Right renal cortex interstitium (tissue), 3 donors: ENCODE results near the gene ANKRD65. TPM values are rescaled to one million over a fixed set of nuclear protein-coding genes. Genes with fewer than 3 reads are reported as not detected.
"Not testable (repeated sequence)": the region's sequence is repeated elsewhere in the genome, so short reads cannot be mapped to it uniquely, and the experiment has no call there.

Experiments
- DNase-seq, 3 donors: peaks; one replicate each; pipeline ENCODE4 v3.0.0-alpha.2; 2013; ENCODE audit warnings: low read depth in 3 of 3, low spot score in 2 of 3
- polyA plus RNA-seq, 3 donors: library from polyadenylated mRNA; unstranded; fragments of 120-200 nt; gene quantifications; one replicate each; pipeline ENCODE4 v1.2.1, GENCODE V29; 2013; ENCODE audit not compliant: insufficient read length in 3 of 3

ANKRD65 gene
- polyA plus RNA-seq = 10 to 100 TPM in 1 of 3 donors, 1 to 10 TPM in 2; 5.0 to 19.7 (median 7.1) TPM

- DNase-seq = no peak
Measured at GRCh38 chr1:1421147-1421906, at the start of gene ANKRD65. ANKRD65 (minus strand) TSS chr1:1421276; CDS start chr1:1421005, 271 bp downstream.

DNA sequence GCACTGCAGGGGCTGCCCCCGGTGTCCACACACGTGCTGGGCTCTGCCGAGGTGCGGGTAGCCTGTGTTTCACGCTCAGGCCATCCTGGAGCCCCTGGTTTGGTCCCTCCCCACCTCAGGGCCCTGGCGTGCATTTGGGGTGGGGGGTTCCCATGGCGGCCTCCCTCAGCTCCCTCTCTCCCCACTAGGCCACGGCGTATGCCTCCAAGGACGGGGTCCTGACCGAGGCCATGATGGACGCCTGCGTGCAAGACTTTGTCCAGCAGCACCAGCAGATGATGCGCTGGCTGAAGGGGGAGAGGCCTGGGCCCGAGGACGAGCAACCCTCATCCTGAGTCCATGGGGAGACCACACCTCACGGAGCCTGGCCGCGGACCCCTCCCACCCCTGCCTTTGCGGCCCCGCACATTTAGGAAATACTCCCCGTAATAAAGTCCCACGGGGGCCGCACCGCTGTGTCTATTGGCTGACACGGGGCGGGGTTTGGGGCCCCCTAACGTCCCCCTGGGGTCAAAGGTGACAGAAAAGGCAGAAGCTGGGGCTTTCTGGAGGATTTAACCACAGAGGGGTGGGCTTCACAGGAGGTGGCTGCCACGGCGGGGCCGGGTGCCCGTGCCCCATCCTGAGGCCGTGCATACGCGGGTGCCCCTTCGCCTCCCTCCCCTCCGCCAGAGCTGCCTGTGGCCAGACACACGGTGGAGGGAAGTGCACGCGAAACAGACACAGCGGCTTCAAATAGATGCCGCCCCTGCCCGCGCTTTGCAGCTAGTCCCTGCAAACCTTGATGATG lies 47.3 kb upstream of the ANKRD65 start:
- DNase-seq = not testable (repeated sequence)

GRCh38 chr1:1463312-1463711 lies 42.2 kb upstream of the ANKRD65 start:
- DNase-seq = no peak

DNA sequence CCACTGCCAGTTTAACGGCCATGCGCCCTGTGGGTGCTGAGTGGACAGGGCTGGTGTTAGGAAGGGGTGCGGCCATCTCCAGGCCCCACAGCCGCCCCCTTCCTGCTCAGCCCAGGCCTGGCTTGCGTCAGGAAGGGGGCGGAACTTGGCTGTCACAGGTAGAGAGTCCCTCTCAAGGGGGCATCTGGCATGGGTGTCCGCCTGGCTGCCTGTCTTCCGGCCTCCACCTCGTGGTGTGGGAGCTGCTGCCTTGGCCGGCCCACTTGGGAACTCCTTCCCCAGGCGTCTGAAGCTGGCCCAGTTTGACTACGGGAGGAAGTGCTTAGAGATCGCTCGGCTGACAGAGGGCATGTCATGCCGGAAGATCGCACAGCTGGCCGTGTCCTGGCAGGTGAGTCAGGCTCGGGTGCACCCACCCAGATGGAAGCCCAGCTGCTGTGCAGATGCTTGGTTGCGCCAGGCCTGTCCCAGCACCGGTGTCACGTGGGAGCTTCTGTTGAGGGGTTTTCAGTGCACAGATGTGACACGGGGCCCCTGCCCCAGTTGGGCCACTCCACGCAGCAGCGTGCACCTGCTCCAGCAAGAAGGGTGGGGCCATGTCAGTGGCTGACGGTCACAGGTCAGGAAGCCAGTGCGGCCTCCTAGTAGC lies 41.4 kb upstream of the ANKRD65 start:
- no peak for DNase-seq

- DNase-seq = no peak
Measured at GRCh38 chr1:1461721-1462317, 40.7 kb upstream of the ANKRD65 start.

DNA sequence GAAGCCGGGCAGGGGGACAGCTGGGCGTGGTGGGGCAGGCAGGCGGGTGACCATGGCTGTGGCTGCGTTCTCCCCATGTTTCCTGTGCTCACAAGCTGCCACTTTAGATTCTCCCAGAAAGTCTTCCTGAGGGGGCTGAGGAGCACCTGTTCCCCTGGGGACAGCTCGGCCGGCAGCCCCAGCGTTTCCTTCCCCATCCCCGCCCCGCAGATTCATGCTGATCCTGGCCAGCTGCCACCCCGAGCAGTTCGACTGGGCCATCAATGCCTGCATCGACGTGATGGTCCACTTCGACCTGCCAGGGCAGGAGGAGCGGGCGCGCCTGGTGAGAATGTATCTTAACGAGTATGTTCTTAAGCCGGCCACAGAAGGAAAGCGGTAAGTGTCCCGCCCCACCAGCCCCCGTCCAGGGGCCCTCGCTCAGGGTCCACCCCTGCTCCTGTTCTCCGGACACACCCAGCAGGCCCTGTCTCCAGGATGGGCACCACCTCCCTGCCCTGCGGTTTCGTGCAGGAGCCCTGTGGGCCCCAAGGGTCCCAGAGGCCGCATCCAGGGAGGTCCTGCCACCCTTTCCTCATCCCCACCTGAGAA lies 39.6 kb upstream of the ANKRD65 start:
- no peak for DNase-seq

GRCh38 chr1:1459711-1460110 lies 38.6 kb upstream of the ANKRD65 start:
- not testable (repeated sequence) for DNase-seq

DNA sequence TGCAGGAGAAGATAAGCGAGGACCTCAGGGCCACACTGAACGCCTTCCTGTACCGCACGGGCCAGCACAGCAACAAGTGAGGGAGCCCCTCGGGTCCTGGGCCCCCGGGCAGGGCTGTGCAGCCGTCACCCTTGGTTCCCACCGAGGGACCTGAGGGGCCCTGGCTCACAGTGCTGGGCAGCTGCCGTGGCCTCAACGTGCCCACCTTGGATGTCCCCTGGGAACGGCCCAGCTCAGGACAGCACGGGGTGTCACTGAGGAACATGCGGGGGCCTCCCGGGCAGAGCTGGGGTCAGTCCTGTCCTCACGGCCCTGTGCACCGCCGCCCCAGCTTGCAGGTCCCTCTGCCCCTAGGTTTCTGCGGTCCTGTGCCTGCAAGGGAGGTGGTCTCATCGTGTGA lies 38.1 kb upstream of the ANKRD65 start:
- DNase-seq = not testable (repeated sequence)

GRCh38 chr1:1456683-1457255 lies 35.7 kb upstream of the ANKRD65 start:
- not testable (repeated sequence) for DNase-seq

- not testable (repeated sequence) for DNase-seq
Measured at GRCh38 chr1:1455934-1456333, 34.9 kb upstream of the ANKRD65 start.

- no peak for DNase-seq
Measured at GRCh38 chr1:1455366-1455884, 34.3 kb upstream of the ANKRD65 start.

GRCh38 chr1:1454286-1455056 lies 33.4 kb upstream of the ANKRD65 start:
- not testable (repeated sequence) for DNase-seq

DNA sequence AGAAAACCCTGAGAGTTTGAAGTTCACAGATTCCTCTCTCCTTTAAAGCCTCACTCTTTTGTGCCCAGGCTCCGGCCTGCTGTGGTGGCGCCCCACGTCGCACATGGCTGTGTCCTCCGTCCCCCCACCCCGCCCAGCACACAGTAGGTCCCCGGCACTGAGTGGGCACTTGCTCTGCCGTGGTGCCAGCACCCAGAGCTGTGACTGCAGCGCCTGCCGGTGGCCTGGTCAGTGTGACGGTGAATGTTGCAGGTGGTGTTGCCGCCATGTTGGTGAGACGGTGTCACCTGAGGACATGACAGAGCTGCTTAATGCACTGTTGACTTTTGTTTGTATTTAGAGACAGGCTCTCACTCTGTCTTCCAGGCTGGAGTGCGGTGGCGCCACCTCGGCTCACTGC lies 31.8 kb upstream of the ANKRD65 start:
- DNase-seq = no peak

- not testable (repeated sequence) for DNase-seq
Measured at GRCh38 chr1:1452365-1452739, 31.3 kb upstream of the ANKRD65 start.

- DNase-seq = no peak
Measured at GRCh38 chr1:1451696-1452364, 30.8 kb upstream of the ANKRD65 start.

- DNase-seq = not testable (repeated sequence)
Measured at GRCh38 chr1:1450616-1451015, 29.5 kb upstream of the ANKRD65 start.

DNA sequence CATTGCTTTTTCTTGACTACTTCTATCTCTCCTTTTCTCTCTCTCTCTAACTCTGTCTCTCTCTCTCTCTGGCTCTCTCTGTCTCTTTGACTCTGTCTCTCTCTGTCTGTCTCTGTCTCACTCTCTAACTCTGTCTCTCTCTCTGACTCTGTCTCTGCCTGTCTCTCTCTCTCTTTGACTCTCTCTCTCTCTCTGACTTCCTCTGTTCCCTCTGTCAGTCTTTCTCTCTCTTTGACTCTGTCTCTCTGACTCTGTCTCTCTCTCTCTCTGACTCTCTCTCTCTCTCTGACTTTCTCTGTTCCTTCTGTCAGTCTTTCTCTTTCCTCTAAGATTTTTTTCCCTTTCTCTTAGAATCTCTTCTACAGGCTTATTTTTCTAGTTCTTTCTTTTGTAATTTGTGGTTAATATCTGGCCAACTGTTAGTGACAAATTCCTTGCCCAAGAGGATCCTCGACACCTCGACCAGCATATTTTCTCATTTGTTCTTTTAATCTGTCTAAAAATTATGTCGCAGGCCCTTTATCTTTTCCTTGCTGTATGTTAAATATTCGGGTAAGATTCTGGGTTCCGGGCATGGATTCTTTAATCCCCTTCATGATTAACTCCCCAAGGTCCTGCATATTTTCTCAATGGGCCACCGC lies 28.1 kb upstream of the ANKRD65 start, which contains the start of gene ATAD3C:
Gene ATAD3C (plus strand): TSS at position 591 of the 641 bp plus-strand sequence. CDS start 995 bp downstream, outside the sequence.
- no peak for DNase-seq

DNA sequence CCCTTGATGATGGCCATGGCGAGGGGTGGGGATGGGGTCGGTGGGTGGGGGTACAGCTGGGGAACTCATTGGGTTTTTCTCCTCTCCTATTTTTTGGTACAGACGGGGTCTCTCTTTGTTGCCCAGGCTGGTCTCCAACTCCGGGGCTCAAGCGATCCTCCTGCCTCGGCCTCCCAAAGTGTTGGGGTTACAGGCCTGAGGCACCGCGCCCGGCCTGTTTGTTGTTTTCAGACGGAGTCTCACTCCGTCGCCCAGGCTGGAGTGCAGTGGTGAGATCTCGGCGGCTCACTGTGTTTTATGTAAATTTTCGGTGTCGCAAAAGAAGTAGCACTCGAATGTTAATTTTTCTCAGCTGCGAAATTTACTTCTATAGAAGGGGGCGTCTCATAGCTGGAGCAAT lies 25.6 kb upstream of the ANKRD65 start:
- DNase-seq = not testable (repeated sequence)
